Muscle layer of colon (tissue), 2 donors: ENCODE measurements around the gene FOXRED2.

ENCODE experiments used
- H3K27ac ChIP-seq: one replicate; pipeline ENCODE4 v1.7.0; 2013; ENCODE audit warnings: low read depth, mild to moderate bottlenecking, low read length, moderate library complexity
- H3K27me3 ChIP-seq, 2 donors: one replicate each; pipeline ENCODE4 v1.7.0; 2013; ENCODE audit warnings: low read length in 2 of 2, mild to moderate bottlenecking in 2 of 2; ENCODE audit not compliant: insufficient read depth in 2 of 2, control insufficient read depth in 1 of 2
- H3K36me3 ChIP-seq: one replicate; pipeline ENCODE4 v1.7.0; 2013; ENCODE audit warnings: mild to moderate bottlenecking, low read length; ENCODE audit not compliant: insufficient read depth
- H3K4me1 ChIP-seq: one replicate; pipeline ENCODE4 v1.7.0; 2013; ENCODE audit warnings: mild to moderate bottlenecking, low read length; ENCODE audit not compliant: insufficient read depth
- H3K4me3 ChIP-seq, 2 donors: one replicate each; pipeline ENCODE4 v1.7.0; 2013; ENCODE audit warnings: low read length in 2 of 2, low read depth in 1 of 2, mild to moderate bottlenecking in 1 of 2, moderate library complexity in 1 of 2
- H3K9ac ChIP-seq: one replicate; pipeline ENCODE4 v1.7.0; 2013; ENCODE audit warnings: low read length
- H3K9me3 ChIP-seq: one replicate; pipeline ENCODE4 v1.7.0; 2013; ENCODE audit warnings: mild to moderate bottlenecking, low read length
- donor health status: abdominal sarcoma.
- donor health status: Adenocarcinoma of cecum.

Gene FOXRED2

DNA sequence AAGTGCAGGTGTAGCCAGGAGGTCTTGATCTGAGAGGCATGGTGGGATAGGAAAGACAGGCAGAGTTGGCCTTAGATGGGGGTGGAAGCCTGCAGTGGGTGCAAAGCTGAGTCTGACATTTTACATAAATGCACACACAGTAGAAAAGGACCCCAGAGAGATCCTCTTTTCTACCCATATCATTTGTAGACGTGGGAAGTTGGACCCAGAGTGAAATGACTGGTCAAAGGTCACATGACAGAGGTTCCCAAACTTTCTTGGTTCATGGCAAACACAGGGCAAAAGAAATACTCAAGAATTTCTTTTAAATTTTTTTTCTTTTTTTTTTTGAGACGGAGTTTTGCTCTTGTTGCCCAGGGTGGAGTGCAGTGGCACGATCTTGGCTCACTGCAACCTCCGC is 6.2 kb upstream of the FOXRED2 start:
- no peak overlapping the region for H3K9ac ChIP-seq
- H3K27ac ChIP-seq, result no peak overlapping the region
- H3K27me3 ChIP-seq, result no peaks in the 10 kb centered on the region
- H3K4me3 ChIP-seq, result no peak overlapping the region
- H3K4me1 ChIP-seq, result peaks cover 6% of the 10 kb centered on the region
- peaks cover 72% of the 10 kb centered on the region for H3K36me3 ChIP-seq
- H3K9me3 ChIP-seq, result no peaks in the 10 kb centered on the region

DNA sequence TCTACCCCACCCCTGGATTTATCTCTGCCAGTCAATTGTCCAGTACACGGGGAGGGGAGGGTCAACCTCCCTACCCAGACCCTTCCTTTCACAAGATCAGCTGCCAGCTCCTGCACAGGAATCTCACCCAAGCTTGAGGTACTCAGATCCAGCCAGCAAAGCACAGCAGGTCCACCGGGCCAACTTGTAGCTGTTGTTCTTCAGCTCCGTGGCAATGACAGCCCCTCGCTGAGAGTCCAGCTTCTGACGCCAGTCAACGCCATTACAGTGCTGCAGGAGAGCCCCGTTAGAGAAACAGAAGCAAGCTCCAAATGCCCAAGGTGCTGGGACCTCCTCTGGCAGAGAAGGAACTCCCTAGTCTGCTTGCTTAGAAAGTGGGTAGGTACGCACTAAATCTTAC is 5.5 kb upstream of the FOXRED2 start:
- peaks cover 66% of the 10 kb centered on the region for H3K36me3 ChIP-seq
- no peaks in the 10 kb centered on the region for H3K9me3 ChIP-seq
- no peak overlapping the region for H3K27ac ChIP-seq
- H3K27me3 ChIP-seq, result no peaks in the 10 kb centered on the region
- H3K9ac ChIP-seq, result no peak overlapping the region
- no peak overlapping the region for H3K4me3 ChIP-seq
- H3K4me1 ChIP-seq, result peaks cover 9% of the 10 kb centered on the region

GRCh38 chr22:36510966-36511881 is 4.4 kb upstream of the FOXRED2 start:
- Histone ChIP-seq H3K4me1 (peaks cover 16% of the 10 kb centered on the region), H3K9me3 (no peaks in the 10 kb centered on the region), H3K27me3 (no peaks in the 10 kb centered on the region), H3K4me3 (no peak overlapping the region), H3K36me3 (peaks cover 55% of the 10 kb centered on the region), H3K27ac (peak overlapping the region; percentile 25), H3K9ac (no peak overlapping the region)

DNA sequence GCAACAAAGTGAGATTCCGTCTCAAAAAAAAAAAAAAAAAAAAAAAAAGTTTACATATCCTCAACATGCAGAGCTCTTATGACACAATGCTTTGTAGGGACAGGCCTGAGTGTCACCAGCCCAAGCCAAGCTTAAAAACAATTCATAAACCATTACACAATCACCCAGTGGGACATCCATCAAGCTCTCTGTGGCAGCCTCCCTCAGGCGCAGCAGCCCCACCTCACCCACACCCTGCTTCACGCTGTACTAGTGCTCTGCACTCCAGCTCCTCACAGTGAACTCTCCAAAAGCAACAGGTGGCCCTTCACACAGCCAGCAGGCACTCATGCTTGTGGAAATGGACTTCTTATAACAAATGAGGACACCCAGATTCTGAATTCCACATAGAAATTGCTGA is 3.5 kb upstream of the FOXRED2 start:
- Histone ChIP-seq H3K27ac (no peak overlapping the region), H3K4me3 (no peak overlapping the region), H3K9ac (no peak overlapping the region), H3K36me3 (peaks cover 49% of the 10 kb centered on the region), H3K9me3 (no peaks in the 10 kb centered on the region), H3K4me1 (peaks cover 16% of the 10 kb centered on the region), H3K27me3 (no peaks in the 10 kb centered on the region)

DNA sequence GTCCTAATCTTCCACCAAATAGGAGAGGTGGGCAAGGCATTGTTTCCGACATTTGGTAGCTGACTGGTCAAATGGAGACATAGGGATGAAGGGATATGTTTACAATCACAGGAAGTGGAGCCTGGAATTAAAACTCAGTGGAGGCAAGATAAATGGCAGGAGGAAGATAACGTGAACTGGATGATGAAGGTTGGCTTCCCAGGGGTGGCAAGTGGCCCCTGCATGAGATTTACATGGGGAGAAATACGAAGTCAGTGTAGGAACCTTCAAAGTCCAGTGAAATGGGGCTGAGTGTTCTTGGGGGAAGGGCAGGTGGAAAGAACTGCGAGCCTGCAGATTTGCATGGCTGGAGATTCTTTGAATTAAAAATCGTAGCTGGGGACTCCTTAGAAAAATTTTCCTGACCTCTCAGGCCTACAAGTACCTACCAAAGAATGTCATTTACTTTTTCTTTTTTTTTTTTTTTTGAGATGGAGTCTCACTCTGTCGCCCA is 724 bp upstream of the FOXRED2 start:
- peaks cover 16% of the 10 kb centered on the region for H3K4me1 ChIP-seq
- no peaks in the 10 kb centered on the region for H3K27me3 ChIP-seq
- no peak overlapping the region for H3K9ac ChIP-seq
- H3K4me3 ChIP-seq, result peak overlapping the region in 1 of 2 donors; percentile 59
- no peaks in the 10 kb centered on the region for H3K9me3 ChIP-seq
- peak overlapping the region; percentile 55 for H3K27ac ChIP-seq
- peaks cover 23% of the 10 kb centered on the region for H3K36me3 ChIP-seq

DNA sequence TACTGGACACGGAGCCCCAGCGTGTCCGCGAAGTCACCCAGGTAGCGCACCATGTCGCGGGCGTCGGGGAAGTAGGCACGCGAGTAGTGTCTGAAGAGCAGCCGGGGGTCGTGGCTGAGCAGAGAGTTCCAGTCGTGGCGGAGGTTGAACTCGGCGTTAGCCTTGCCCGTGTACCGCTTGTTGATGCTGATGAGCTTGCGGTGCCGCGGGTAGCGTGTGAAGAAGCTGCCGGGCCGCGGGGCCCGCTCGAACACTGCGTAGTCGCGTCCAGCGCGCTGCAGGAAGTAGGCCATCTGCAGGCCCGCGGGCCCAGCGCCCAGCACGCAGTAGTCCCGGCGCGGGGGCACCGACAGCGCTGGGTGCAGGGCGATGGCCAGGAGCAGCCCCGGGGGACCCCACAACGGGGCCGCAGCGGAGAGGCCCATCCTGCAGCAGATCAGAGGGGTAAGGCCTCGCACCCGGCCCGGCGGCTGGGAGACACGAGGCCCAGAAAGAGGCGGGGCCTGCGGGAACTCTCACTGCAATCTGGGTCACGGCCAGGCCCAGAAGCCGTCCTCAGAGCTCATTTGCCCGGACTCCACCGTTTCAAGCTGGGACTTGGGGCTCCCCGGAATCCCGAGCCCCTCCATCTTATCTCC is 723 bp downstream of the FOXRED2 start:
- peaks cover 12% of the 10 kb centered on the region for H3K4me1 ChIP-seq
- peak overlapping the region; percentile 59 to 64 for H3K4me3 ChIP-seq
- H3K9ac ChIP-seq, result no peak overlapping the region
- peaks cover 9% of the 10 kb centered on the region for H3K36me3 ChIP-seq
- H3K9me3 ChIP-seq, result no peaks in the 10 kb centered on the region
- H3K27ac ChIP-seq, result peak overlapping the region; percentile 55
- no peaks in the 10 kb centered on the region for H3K27me3 ChIP-seq

GRCh38 chr22:36497910-36498665 is 8.8 kb downstream of the FOXRED2 start:
- Histone ChIP-seq H3K9ac (no peak overlapping the region), H3K36me3 (no peaks in the 10 kb centered on the region), H3K4me3 (no peak overlapping the region), H3K9me3 (no peaks in the 10 kb centered on the region), H3K27ac (no peak overlapping the region), H3K27me3 (no peaks in the 10 kb centered on the region), H3K4me1 (no peaks in the 10 kb centered on the region)

- no peak overlapping the region for H3K27ac ChIP-seq
- H3K36me3 ChIP-seq, result peaks cover 13% of the 10 kb centered on the region
Measured at GRCh38 chr22:36493690-36494110, 13.1 kb downstream of the FOXRED2 start.

DNA sequence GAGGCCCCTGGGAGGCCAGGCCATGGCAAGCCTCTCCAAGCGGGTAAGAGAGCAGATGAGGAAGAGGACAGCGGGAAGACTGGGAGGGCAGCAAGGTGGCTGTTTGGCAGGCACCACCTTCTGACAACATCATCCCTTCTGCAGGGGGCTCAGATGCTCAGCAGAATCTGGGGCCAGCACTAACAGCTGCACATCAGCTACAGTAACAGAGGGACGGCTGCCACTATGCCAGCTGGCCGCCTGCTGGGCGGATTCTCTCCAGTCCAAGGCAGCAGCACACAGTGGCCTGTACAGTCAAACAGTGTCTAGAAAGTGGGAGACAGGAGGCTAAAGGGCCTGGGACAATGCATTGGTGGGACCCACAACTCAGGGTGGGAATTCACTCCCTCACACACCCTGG is 14.7 kb downstream of the FOXRED2 start:
- Histone ChIP-seq H3K9ac (no peak overlapping the region), H3K27ac (no peak overlapping the region), H3K36me3 (peaks cover 14% of the 10 kb centered on the region)

More at GRCh38 chr22:36493690-36494110, 13.1 kb downstream of the FOXRED2 start:
- H3K9me3 ChIP-seq, result no peaks in the 10 kb centered on the region
- no peak overlapping the region for H3K4me3 ChIP-seq
- H3K27me3 ChIP-seq, result no peaks in the 10 kb centered on the region
- H3K9ac ChIP-seq, result no peak overlapping the region
- H3K4me1 ChIP-seq, result no peaks in the 10 kb centered on the region

GRCh38 chr22:36491155-36491554 is 15.7 kb downstream of the FOXRED2 start:
- Histone ChIP-seq H3K4me3 (no peak overlapping the region), H3K36me3 (peaks cover 14% of the 10 kb centered on the region), H3K27me3 (no peaks in the 10 kb centered on the region), H3K4me1 (peaks cover 4% of the 10 kb centered on the region), H3K9me3 (no peaks in the 10 kb centered on the region), H3K27ac (no peak overlapping the region), H3K9ac (no peak overlapping the region)

More for the DNA sequence above, 14.7 kb downstream of the FOXRED2 start:
- Histone ChIP-seq H3K27me3 (no peaks in the 10 kb centered on the region), H3K4me3 (no peak overlapping the region), H3K4me1 (no peaks in the 10 kb centered on the region), H3K9me3 (no peaks in the 10 kb centered on the region)
